Measurements from ENCODE around the gene HSPA1B. TPM values are rescaled to one million over a fixed set of nuclear protein-coding genes. Genes with fewer than 3 reads are reported as not detected.

Gene HSPA1B
- total RNA-seq, 1 experiment from 2014 or later = 85.1 TPM

- H3K4me2 ChIP-seq (ENCODE audit: insufficient read depth, insufficient read length, low read length) = peak overlapping the region; percentile 61
- no peak overlapping the region for H2BK5ac ChIP-seq (ENCODE audit: insufficient read length, low read length)
- Mint-ChIP-seq H3K9me3 (no peaks in the 10 kb centered on the region; a peak in 2 of 5 replicates), H3K27ac (no peak overlapping the region), H3K36me3 (ENCODE audit: insufficient read depth in 1 of 3, low read depth in 3 of 3) (peaks cover under 1 to 3% (median under 1%) of the 10 kb centered on the region in 3 experiments; a peak in 5 of 7 replicates), H3K4me1 (peaks cover 32% of the 10 kb centered on the region in 2 experiments), H3K27me3 (ENCODE audit: low read depth) (peaks cover 4% of the 10 kb centered on the region), H3K4me3 (peak overlapping the region; percentile 79 to 88)
- peak; percentile 70; the same call in 2 of the 3 replicates for TF ChIP-seq CTCF (conservative IDR thresholded peaks at IDR 0.05)
- no peak overlapping the region for H3K14ac ChIP-seq (ENCODE audit: insufficient read depth, low read length)
- no peaks in the 10 kb centered on the region for H3K79me1 ChIP-seq (ENCODE audit: insufficient read depth, low read depth, low read length, poor library complexity, severe bottlenecking)
- no peak overlapping the region for H3T11ph ChIP-seq (ENCODE audit: low read length)
- H3K9ac ChIP-seq (ENCODE audit: extremely low read depth, insufficient read length, low read length) = peak overlapping the region; percentile 52
- no peaks in the 10 kb centered on the region for H3K27me3 ChIP-seq (ENCODE audit: insufficient read depth, low read length)
- no peak overlapping the region for H2AFZ ChIP-seq (ENCODE audit: low read length)
- no peak for DNase-seq
- no peak overlapping the region for H4K5ac ChIP-seq (ENCODE audit: insufficient read length, low read depth, low read length)
- H3K18ac ChIP-seq (ENCODE audit: insufficient read length, low read depth, low read length) = no peak overlapping the region
- WGBS (ENCODE audit: extremely low coverage, insufficient read length, low lambda C conversion rate) = no CpG with 5 or more reads among the region's 15 CpGs
- no peak overlapping the region for H3K56ac ChIP-seq (ENCODE audit: insufficient read length, low read depth, low read length)
- no peaks in the 10 kb centered on the region for H4K20me1 ChIP-seq (ENCODE audit: control insufficient read depth, insufficient read depth, insufficient read length)
- H3K23me2 ChIP-seq (ENCODE audit: insufficient read length, low read depth, low read length, poor library complexity, severe bottlenecking) = peaks cover 15% of the 10 kb centered on the region
- H3K23ac ChIP-seq (ENCODE audit: insufficient read length, low read depth, low read length) = no peak overlapping the region
- peaks cover 5% of the 10 kb centered on the region; the same call in 1 of the 2 replicates for H3K79me2 ChIP-seq (ENCODE audit: insufficient read depth, low read length)
- H3K9me3 ChIP-seq (ENCODE audit: control insufficient read depth, low read depth, low read length) = no peaks in the 10 kb centered on the region
- peaks cover 2% of the 10 kb centered on the region; the same call in 1 of the 2 replicates for H3K4me1 ChIP-seq (ENCODE audit: insufficient read depth, low read length)
- no peak overlapping the region for H2BK120ac ChIP-seq (ENCODE audit: low read depth, low read length, poor library complexity, severe bottlenecking)
- H4K91ac ChIP-seq (ENCODE audit: insufficient read length, low read depth, low read length) = no peak overlapping the region
- H2BK12ac ChIP-seq (ENCODE audit: insufficient read length, low read depth, low read length) = no peak overlapping the region
- H2BK15ac ChIP-seq (ENCODE audit: low read depth, low read length) = no peak overlapping the region
- no peak overlapping the region for H4K8ac ChIP-seq (replicated peaks; ENCODE audit: insufficient read length, low read depth, low read length)
- H3K4ac ChIP-seq (ENCODE audit: low read depth, low read length) = no peak overlapping the region
- H3K27ac ChIP-seq (ENCODE audit: insufficient read length, low read depth, low read length) = no peak overlapping the region
- no peak overlapping the region for H2BK20ac ChIP-seq (ENCODE audit: low read depth, low read length, poor library complexity, severe bottlenecking)
- no peak overlapping the region for H2AK5ac ChIP-seq (ENCODE audit: insufficient read length, low read length)
Observed at GRCh38 chr6:31829633-31830283, 2.2 kb downstream of the HSPA1B start.

Measured in H9 (cell line).